SH-SY5Y (cell line): ENCODE measurements around the gene DENND2A.

Experiments used
- GATA2 ChIP-seq: IDR thresholded peaks from 2 replicates; pipeline ENCODE4 v1.6.1; 2011; ENCODE audit warnings: mild to moderate bottlenecking, low read depth, low read length
- GATA3 ChIP-seq: IDR thresholded peaks from 2 replicates; pipeline ENCODE4 v1.6.1; 2011; ENCODE audit warnings: low read depth, mild to moderate bottlenecking, low read length, moderate library complexity

GRCh38 chr7:140592964-140593671 is 47.5 kb downstream of the DENND2A start:
- no peak for TF ChIP-seq GATA2
- no peak for TF ChIP-seq GATA3
